HepG2 (cell line): ENCODE measurements around the gene AFF1. TPM values are rescaled to one million over a fixed set of nuclear protein-coding genes. Genes with fewer than 3 reads are reported as not detected.

Source experiments
- EP300 ChIP-seq, 3 experiments: sonication (generic) in 1 of 3; formaldehyde crosslinking in 1 of 3; IDR thresholded peaks; 2 replicates each; pipeline versions ENCODE4 v1.5.1 to v1.6.1; 2011 to 2020; ENCODE audit warnings: low read depth in 2 of 3, low read length in 2 of 3, borderline replicate concordance in 1 of 3, improper control_type of control experiment in 1 of 3, mild to moderate bottlenecking in 1 of 3, missing genetic modification reagents in 1 of 3, moderate library complexity in 1 of 3
- FOXP1 ChIP-seq, 2 experiments: fragments of 450-650 bp in 1 of 2; IDR thresholded peaks; 2 replicates each; pipeline ENCODE4 v1.6.1; 2017 to 2018; ENCODE audit warnings: antibody characterized with exemption in 1 of 2
- NCOA2 ChIP-seq: sonication (generic); formaldehyde crosslinking; IDR thresholded peaks from 2 replicates; pipeline ENCODE4 v1.8.0; 2022; ENCODE audit warnings: inconsistent platforms
- NR2C2 ChIP-seq: sonication (generic); formaldehyde crosslinking; IDR thresholded peaks from 2 replicates; pipeline ENCODE4 v1.4.0; 2020; ENCODE audit warnings: missing genetic modification reagents, mild to moderate bottlenecking, moderate library complexity, borderline replicate concordance
- SIX4 ChIP-seq: sonication (generic); formaldehyde crosslinking; IDR thresholded peaks from 2 replicates; pipeline ENCODE4 v1.4.0; 2020; ENCODE audit warnings: missing genetic modification reagents
- SOX13 ChIP-seq, 3 experiments: fragments of 450-650 bp in 1 of 3; sonication (generic) in 1 of 3; formaldehyde crosslinking in 1 of 3; IDR thresholded peaks in 2 of 3; conservative IDR thresholded peaks in 1 of 3; 2 replicates each; pipeline versions ENCODE4 v1.5.0 to v1.6.1; 2016 to 2020; ENCODE audit warnings: antibody characterized with exemption in 1 of 3, mild to moderate bottlenecking in 1 of 3, missing compliant biosample characterization in 1 of 3, missing genetic modification reagents in 1 of 3, moderate library complexity in 1 of 3
- ZNF282 ChIP-seq: fragments of 450-650 bp; IDR thresholded peaks from 2 replicates; pipeline ENCODE4 v1.6.1; 2018; ENCODE audit not compliant: partially characterized antibody
- ZNF572 ChIP-seq: sonication (generic); formaldehyde crosslinking; IDR thresholded peaks from 2 replicates; pipeline ENCODE4 v1.5.1; 2020; ENCODE audit warnings: mild to moderate bottlenecking, missing genetic modification reagents
- polyA plus RNA-seq, 8 experiments: library from polyadenylated mRNA; depleted of rRNA in 3 of 8; stranded (reverse) in 7 of 8; unstranded in 1 of 8; fragments of >200 nt; fragmentation: Illumina TruSeq in 4 of 8; extraction: Trizol in 4 of 8; gene quantifications; 2 replicates each; pipeline versions ENCODE4 v1.2.1 to v1.2.3, GENCODE V29; 2011 to 2016; ENCODE audit warnings: low read depth in 4 of 8, missing spikeins in 1 of 8, mixed read lengths in 1 of 8; ENCODE audit not compliant: insufficient read depth in 1 of 8
- total RNA-seq, 5 experiments: library from RNA; depleted of rRNA; stranded (reverse); fragments of >200 nt; fragmentation: Illumina TruSeq; extraction: Trizol; gene quantifications; 2 replicates each; pipeline ENCODE4 v1.2.3, GENCODE V29; 2016; ENCODE audit warnings: low read depth in 1 of 5
- TF ChIP-seq, protein P1 (sequence below): sonication (generic); formaldehyde crosslinking; IDR thresholded peaks from 2 replicates; pipeline ENCODE4 v1.4.0; 2020; ENCODE audit warnings: missing genetic modification reagents, mild to moderate bottlenecking, borderline replicate concordance
- TF ChIP-seq, protein P2 (sequence below): sonication (generic); formaldehyde crosslinking; IDR thresholded peaks from 2 replicates; pipeline ENCODE4 v1.5.0; 2020; ENCODE audit warnings: mild to moderate bottlenecking, missing genetic modification reagents, borderline replicate concordance
- TF ChIP-seq, protein P3 (sequence below): sonication (generic); formaldehyde crosslinking; IDR thresholded peaks from 2 replicates; pipeline ENCODE4 v1.4.0; 2020; ENCODE audit warnings: mild to moderate bottlenecking, missing genetic modification reagents, borderline replicate concordance

Gene AFF1
- total and polyA plus RNA-seq, 2 of the 13 experiments (the other 11 are each of a cell fraction or from before 2014, with no cell fraction given) = 15.5 to 15.9 TPM

DNA sequence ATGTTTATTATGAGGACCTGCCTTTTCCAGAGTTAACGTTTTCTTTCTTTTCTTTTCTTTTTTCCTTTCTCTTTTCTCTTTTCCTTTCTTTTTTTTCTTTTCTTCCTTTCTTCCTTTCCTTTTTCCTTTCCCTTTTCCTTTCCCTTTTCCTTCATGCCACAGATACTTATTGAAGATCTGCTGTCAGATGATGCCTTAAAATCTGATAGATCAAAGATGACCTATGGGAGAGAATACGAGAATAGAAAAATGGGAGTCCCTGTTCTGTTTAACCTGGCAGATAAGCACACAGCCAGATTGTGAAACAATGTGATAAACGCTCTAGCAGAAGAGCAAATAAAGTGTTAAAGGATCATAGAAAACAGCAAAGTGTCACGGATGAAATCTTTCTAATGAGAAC lies 38.9 kb downstream of the AFF1 start (continued):
- TF ChIP-seq NCOA2 (CRISPR knock-in tag) (peak; percentile 80), FOXP1 (IDR thresholded peaks at IDR 0.05) (no peak), FOXP1 (CRISPR knock-in tag; IDR thresholded peaks at IDR 0.05) (peak; percentile 73; the same call in 1 of the 2 replicates), ZNF282 (no peak), SOX13 (IDR thresholded peaks at IDR 0.05) (peak; percentile 48; the same call in 1 of the 2 replicates), SOX13 (CRISPR knock-in tag; conservative IDR thresholded peaks at IDR 0.05 in 1 of 2, IDR thresholded peaks at IDR 0.05 in 1 of 2) (peak in 1 of 2 experiments; percentile 91; a peak in 2 of 4 replicates), SIX4 (CRISPR knock-in tag) (peak; percentile 41; the same call in 1 of the 2 replicates), EP300 (IDR thresholded peaks at IDR 0.05; ENCODE audit: low read depth in 2 of 2, low read length in 2 of 2) (peak in 1 of 2 experiments; percentile 81; a peak in 2 of 4 replicates), EP300 (CRISPR knock-in tag; IDR thresholded peaks at IDR 0.05; ENCODE audit: borderline replicate concordance) (peak; percentile 27; the same call in 1 of the 2 replicates), NR2C2 (CRISPR knock-in tag) (peak; percentile 6; the same call in 1 of the 2 replicates), ZNF572 (no peak)
- TF ChIP-seq, protein P1, sequence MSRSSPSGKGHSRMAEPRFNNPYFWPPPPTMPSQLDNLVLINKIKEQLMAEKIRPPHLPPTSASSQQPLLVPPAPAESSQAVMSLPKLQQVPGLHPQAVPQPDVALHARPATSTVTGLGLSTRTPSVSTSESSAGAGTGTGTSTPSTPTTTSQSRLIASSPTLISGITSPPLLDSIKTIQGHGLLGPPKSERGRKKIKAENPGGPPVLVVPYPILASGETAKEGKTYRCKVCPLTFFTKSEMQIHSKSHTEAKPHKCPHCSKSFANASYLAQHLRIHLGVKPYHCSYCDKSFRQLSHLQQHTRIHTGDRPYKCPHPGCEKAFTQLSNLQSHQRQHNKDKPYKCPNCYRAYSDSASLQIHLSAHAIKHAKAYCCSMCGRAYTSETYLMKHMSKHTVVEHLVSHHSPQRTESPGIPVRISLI = 0 out of 2 replicates have a peak, but pooled peaks have one; percentile 11
- TF ChIP-seq, protein P2, sequence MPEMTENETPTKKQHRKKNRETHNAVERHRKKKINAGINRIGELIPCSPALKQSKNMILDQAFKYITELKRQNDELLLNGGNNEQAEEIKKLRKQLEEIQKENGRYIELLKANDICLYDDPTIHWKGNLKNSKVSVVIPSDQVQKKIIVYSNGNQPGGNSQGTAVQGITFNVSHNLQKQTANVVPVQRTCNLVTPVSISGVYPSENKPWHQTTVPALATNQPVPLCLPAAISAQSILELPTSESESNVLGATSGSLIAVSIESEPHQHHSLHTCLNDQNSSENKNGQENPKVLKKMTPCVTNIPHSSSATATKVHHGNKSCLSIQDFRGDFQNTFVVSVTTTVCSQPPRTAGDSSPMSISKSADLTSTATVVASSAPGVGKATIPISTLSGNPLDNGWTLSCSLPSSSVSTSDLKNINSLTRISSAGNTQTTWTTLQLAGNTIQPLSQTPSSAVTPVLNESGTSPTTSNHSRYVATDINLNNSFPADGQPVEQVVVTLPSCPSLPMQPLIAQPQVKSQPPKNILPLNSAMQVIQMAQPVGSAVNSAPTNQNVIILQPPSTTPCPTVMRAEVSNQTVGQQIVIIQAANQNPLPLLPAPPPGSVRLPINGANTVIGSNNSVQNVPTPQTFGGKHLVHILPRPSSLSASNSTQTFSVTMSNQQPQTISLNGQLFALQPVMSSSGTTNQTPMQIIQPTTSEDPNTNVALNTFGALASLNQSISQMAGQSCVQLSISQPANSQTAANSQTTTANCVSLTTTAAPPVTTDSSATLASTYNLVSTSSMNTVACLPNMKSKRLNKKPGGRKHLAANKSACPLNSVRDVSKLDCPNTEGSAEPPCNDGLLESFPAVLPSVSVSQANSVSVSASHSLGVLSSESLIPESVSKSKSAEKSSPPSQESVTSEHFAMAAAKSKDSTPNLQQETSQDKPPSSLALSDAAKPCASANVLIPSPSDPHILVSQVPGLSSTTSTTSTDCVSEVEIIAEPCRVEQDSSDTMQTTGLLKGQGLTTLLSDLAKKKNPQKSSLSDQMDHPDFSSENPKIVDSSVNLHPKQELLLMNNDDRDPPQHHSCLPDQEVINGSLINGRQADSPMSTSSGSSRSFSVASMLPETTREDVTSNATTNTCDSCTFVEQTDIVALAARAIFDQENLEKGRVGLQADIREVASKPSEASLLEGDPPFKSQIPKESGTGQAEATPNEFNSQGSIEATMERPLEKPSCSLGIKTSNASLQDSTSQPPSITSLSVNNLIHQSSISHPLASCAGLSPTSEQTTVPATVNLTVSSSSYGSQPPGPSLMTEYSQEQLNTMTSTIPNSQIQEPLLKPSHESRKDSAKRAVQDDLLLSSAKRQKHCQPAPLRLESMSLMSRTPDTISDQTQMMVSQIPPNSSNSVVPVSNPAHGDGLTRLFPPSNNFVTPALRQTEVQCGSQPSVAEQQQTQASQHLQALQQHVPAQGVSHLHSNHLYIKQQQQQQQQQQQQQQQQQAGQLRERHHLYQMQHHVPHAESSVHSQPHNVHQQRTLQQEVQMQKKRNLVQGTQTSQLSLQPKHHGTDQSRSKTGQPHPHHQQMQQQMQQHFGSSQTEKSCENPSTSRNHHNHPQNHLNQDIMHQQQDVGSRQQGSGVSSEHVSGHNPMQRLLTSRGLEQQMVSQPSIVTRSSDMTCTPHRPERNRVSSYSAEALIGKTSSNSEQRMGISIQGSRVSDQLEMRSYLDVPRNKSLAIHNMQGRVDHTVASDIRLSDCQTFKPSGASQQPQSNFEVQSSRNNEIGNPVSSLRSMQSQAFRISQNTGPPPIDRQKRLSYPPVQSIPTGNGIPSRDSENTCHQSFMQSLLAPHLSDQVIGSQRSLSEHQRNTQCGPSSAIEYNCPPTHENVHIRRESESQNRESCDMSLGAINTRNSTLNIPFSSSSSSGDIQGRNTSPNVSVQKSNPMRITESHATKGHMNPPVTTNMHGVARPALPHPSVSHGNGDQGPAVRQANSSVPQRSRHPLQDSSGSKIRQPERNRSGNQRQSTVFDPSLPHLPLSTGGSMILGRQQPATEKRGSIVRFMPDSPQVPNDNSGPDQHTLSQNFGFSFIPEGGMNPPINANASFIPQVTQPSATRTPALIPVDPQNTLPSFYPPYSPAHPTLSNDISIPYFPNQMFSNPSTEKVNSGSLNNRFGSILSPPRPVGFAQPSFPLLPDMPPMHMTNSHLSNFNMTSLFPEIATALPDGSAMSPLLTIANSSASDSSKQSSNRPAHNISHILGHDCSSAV (CRISPR knock-in tag) = no peak
- TF ChIP-seq, protein P3, sequence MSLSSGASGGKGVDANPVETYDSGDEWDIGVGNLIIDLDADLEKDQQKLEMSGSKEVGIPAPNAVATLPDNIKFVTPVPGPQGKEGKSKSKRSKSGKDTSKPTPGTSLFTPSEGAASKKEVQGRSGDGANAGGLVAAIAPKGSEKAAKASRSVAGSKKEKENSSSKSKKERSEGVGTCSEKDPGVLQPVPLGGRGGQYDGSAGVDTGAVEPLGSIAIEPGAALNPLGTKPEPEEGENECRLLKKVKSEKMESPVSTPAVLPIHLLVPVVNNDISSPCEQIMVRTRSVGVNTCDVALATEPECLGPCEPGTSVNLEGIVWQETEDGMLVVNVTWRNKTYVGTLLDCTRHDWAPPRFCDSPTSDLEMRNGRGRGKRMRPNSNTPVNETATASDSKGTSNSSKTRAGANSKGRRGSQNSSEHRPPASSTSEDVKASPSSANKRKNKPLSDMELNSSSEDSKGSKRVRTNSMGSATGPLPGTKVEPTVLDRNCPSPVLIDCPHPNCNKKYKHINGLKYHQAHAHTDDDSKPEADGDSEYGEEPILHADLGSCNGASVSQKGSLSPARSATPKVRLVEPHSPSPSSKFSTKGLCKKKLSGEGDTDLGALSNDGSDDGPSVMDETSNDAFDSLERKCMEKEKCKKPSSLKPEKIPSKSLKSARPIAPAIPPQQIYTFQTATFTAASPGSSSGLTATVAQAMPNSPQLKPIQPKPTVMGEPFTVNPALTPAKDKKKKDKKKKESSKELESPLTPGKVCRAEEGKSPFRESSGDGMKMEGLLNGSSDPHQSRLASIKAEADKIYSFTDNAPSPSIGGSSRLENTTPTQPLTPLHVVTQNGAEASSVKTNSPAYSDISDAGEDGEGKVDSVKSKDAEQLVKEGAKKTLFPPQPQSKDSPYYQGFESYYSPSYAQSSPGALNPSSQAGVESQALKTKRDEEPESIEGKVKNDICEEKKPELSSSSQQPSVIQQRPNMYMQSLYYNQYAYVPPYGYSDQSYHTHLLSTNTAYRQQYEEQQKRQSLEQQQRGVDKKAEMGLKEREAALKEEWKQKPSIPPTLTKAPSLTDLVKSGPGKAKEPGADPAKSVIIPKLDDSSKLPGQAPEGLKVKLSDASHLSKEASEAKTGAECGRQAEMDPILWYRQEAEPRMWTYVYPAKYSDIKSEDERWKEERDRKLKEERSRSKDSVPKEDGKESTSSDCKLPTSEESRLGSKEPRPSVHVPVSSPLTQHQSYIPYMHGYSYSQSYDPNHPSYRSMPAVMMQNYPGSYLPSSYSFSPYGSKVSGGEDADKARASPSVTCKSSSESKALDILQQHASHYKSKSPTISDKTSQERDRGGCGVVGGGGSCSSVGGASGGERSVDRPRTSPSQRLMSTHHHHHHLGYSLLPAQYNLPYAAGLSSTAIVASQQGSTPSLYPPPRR (CRISPR knock-in tag) = peak; percentile 61; the same call in 1 of the 2 replicates
